HG02571 (cell line): Measurements from ENCODE around the gene ATXN7.

ENCODE experiments used
- ATAC-seq: cut with Tn5 transposase; IDR thresholded peaks from one replicate; pipeline ENCODE4 v1.9.1; 2021; ENCODE audit warnings: mild to moderate bottlenecking, moderate library complexity; ENCODE audit not compliant: unreplicated experiment

The ATXN7 gene

GRCh38 chr3:63933459-63933858 lies 69.8 kb downstream of the ATXN7 start:
- peak; percentile 42 for ATAC-seq

DNA sequence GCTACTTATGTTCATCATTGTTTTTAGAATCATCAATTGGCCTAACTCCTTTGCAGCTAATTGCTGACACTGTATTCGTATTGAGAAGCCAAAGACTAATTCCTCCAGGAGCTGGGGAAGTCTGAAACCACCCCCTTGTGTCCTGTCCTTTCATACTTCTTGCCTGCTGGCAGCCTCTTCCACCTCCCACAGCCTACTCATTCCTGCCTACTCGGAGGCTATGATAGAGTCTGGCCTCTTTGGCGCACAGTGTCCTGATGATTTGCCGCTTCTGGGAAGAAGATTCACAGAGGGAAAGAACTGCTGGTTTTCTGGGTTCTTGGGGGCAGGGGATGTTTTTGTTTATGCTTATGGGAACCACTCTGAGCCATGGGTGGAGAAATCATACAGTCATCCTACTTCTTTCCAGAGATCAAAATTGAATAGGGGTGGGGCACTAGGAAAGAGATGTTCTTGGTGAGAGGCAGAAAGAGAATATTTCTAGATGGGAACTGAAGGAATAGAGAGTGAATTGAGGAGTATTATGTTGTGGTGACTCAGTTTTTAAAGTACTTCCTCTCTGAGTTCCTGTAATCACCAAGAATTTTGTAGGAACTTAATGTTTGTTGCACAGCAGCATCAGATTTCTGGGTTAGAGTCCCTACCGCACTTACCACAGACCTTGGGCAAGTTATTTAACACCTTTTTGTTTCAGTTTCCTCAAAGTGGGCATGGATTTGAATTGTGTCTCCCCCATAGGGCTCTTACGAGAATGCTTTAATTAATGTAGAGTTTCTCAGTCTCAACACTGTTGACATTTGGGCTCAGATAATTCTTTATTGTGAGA lies 70.6 kb downstream of the ATXN7 start:
- ATAC-seq, result no peak

GRCh38 chr3:63936925-63937324 lies 73.3 kb downstream of the ATXN7 start:
- no peak for ATAC-seq

- peak; percentile 68 for ATAC-seq
Observed at GRCh38 chr3:63937661-63938651, 74.3 kb downstream of the ATXN7 start.

GRCh38 chr3:63940389-63940757 lies 76.7 kb downstream of the ATXN7 start:
- ATAC-seq, result no peak

DNA sequence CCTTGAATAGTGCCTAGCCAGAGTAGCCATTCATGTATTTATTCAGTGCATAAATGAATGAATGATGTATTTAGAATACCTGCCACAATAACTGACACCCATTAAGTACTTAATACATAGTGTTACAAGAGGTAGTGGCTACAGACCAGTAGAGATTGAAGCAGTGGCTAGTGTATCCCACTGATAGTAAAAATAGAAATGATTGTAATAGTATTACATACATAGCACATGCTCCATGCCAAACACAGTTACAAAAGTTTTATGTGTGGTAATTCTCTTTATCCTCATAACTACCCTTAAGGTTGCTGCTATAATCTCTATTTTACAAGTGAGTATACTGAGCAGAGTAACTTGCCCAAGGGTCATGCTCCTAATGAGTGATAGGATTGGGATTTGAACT lies 78.9 kb downstream of the ATXN7 start:
- ATAC-seq, result no peak

DNA sequence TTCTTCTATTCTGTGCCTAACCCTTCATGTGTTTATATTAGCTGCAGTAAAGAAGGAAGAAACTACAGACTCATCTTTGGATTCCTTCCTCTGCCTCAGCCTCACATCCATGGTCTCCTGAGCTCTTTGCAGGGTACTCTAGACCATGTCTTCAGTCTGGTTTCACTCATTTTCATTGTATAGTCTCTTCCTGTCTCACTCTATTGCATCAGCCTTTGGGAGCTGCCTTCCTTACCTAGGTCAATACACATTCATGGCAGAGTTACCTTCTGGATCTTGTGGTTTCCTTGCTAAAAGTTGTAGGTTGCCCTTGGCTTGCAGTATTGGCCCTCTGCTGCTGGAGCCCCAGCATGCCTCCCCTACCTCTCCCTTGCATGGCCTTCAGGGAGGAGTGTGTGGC lies 80.0 kb downstream of the ATXN7 start:
- ATAC-seq, result no peak

GRCh38 chr3:63945558-63946096 lies 82.0 kb downstream of the ATXN7 start:
- no peak for ATAC-seq

GRCh38 chr3:63946753-63947152 lies 83.1 kb downstream of the ATXN7 start:
- ATAC-seq, result no peak

- ATAC-seq, result no peak
Observed at GRCh38 chr3:63947594-63947993, 83.9 kb downstream of the ATXN7 start.

GRCh38 chr3:63949005-63949404 lies 85.3 kb downstream of the ATXN7 start:
- ATAC-seq, result no peak

DNA sequence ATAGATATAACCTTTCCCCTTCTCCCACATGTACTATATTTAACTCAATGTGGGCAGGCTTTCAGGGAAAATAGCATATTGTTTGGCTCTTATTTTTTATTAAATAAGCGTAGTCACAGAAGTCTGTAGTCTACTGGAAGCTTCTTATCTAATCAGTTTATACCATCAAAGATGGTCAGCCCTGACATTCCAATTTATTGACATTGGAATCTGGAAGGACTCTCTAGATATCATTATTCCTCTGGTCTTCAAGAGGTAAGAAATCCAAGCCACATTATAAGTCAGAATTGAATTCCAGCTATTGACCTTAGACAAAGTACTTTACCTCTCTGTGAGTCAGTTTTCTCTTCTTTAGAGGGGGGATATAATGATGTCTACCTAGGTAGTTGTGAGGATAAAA lies 87.0 kb downstream of the ATXN7 start:
- ATAC-seq, result no peak

DNA sequence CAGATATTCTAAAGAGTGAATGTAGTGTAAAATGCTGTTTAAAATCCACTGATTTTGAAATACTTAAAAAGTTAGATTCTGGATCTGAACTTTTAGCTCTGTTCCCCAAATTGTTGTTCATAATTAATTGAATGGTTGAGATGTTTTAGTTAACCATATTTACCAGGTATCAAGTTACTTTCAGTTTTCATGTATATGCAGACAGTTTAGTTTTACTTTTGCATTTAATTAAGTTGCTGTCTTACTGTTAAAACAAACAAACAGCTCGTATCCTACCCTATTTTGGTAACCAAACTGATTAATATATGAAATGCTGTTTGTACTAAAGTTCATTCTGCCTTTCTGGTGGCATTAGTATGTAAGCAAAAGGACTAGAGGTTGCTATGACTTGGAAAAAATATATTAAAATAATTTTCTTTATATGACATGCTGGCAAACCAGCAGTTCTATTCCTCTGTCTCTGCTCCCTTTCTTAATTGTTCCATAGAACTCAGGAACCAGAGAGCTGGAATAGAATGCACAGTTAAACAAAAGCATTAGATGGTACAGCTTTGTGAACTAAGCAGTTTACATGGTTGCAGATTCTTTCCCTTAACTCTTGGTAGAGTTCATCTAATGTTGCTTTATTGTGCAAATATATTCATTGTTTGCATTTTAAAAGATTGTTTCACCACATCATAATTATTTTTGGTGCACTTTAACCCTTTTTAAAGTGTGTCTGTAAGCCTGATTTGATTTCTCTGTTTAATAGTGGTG lies 88.0 kb downstream of the ATXN7 start:
- no peak for ATAC-seq

DNA sequence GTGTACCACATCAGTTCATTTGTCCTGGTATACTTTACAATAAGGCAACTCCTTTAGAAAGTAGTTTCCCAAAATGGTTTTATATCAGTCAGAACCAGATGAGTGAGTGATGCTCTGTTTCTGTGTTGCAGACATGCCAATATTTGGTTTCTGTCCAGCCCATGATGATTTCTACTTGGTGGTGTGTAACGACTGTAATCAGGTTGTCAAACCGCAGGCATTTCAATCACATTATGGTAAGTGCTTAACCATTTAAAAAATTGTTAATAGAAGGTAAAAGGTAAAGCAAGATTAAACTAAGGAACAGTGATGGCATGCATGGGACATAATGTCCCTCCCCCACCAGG lies 88.6 kb downstream of the ATXN7 start:
- ATAC-seq, result no peak

DNA sequence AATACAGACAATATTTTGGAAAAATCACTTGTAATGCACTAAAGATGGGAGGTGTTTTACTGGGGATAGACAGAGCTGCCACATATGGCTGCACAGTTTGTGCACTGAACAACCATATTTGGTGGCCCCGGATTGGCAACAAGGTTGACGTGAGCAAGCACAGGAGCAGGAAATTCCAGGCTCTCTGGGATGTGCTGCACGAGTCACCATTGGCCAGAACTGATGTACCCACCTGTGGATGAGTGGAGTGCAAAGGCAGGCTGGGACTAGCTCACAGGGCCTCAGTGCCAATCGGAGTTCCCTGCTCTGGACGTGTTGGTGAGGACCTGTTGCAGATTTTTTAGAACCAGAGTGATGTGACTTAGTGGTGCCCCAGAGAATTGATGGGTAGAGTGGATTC lies 90.5 kb downstream of the ATXN7 start:
- ATAC-seq, result no peak

GRCh38 chr3:63955036-63955650 lies 91.5 kb downstream of the ATXN7 start:
- ATAC-seq, result no peak

DNA sequence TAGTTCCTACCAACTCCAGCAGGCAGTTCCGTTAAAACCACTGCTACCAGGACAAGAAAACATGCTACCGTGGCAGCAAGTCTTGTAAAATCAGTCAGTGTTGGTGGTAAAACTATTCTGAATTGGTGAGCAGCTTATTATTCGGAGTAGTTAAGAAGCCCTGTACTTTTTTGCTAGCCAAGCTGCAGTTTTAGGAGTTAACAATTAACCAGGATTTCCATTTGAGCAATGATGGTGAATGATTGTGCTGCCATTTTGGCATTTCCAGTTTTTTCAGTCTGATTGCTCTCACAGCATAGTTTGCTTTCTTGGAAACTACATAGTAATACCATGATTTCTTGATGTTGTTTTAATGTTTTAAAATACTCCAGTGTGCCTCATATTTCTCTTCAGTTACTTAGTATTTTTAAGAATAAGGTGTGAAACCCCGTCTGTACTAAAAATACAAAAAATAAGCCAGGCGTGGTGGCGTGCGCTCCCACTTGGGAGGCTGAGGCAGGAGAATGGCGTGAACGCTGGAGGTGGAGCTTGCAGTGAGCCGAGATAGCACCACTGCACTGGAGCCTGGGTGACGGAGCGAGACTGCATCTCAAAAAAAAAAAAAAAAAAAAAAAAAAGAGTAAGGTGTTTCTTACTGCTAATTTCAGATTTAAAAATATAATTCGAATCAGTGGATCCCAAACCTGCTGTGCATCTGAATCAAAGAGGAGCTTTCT lies 92.3 kb downstream of the ATXN7 start:
- ATAC-seq, result no peak

DNA sequence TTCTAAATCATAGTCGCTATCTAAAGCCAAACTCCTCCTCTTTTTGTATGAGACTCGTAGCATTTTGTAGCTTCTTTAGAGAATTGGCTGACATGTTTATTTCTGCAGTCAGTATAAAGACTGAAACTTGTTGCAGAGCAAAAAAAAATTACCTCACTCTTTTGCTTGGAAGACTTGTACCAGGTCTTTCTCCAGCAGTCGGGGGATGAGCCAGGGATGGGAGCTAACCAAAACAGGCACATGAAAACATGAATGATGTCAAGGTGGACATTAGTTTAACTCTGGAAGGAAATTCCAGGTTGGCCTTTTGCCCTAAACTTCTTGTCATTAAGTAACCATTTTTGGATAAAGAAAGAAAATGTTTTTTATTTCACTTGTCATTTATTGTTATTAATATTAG lies 95.5 kb downstream of the ATXN7 start:
- ATAC-seq, result no peak

DNA sequence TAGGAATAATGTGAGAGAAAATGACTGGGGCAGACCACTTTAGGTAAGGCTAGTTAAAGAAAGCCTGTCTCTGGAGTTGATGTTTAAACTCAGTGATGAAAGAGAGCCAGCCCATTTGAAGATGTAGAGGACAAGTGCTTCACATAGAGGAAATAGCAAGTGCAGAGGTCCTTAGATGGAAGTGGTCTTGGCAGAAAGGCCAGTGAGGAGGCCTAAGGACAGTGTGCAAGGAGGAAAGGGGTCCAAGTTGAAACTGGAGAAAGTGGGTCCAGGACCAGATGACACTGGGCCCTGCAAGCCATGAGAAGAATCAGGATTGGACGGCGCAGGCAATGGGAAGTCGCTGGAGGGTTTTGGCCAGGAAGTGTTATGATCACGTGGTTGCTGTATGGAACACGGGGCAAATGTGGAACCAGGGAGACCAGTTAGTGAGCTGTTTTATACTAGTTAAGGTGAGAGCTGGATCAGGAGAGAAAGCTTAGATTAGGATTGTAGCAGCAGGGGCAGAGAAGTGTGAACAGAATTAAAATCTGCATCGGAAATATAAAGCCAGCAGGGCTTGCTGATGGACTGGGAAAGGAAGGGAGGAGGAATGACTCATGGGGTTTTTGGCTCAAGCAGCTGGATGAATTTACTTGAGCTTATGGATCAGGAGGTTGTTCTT lies 96.5 kb downstream of the ATXN7 start:
- ATAC-seq, result no peak
